Inflammatory macrophage (primary cell): Measurements from ENCODE around the gene CHCHD3.

ENCODE experiments used
- DNase-seq, 2 donors: peaks; one replicate each; pipeline ENCODE4 v3.0.0-alpha.2; 2020 to 2022

CHCHD3 gene

DNA sequence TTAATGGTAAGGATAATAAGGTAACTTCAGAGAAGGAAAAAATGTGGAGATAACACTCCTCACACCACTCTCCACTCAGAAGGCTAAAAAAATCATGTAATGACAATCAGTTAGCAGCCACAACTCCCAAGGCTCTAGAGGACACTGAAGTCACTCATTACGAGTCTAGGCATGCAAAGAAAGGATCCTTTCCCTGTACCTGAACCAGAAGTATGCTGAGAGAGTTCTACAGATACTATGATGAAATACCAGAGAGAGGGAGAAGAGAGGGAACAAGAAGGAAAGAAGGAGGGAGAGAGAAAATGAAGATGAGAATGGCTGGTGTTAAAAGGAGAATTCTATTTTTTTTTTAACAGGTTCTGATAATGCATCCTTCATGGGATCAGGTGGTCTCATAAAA is 281.4 kb downstream of the CHCHD3 start:
- DNase-seq: no peak

DNA sequence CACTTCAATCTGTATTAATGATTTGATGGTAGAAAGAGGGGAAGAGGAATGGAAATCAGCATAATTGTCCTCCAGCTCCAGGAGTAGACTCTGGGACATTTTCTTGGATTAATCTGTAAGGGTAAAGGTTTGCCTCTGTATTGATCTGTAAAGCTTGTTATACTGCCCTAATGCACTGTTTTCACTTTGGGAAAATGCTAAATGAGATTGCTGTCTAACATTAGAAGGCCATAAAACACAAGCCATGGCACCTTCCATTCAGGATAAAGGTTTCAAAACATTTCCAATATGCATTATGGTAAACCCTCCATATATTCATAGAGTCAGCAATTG is 282.8 kb downstream of the CHCHD3 start:
- no peak for DNase-seq

DNA sequence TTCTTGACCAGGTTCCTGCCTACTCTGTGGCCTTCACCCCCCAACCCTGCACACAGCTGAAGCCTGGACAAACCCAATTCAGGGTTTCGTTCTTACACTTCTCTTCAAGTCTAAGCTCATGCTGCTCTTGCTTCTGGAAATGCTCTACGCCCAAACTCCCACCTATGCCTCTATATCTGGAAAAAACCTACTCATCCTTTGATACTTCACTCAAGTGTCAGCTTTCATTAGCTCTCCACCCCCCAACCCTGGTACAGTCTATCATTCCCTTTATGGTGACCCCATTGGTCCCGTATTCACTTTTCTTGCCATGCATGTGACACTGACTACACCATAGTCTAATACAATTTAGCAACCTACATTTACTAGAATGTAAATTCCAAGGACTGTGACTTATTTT is 284.7 kb downstream of the CHCHD3 start:
- no peak for DNase-seq

DNA sequence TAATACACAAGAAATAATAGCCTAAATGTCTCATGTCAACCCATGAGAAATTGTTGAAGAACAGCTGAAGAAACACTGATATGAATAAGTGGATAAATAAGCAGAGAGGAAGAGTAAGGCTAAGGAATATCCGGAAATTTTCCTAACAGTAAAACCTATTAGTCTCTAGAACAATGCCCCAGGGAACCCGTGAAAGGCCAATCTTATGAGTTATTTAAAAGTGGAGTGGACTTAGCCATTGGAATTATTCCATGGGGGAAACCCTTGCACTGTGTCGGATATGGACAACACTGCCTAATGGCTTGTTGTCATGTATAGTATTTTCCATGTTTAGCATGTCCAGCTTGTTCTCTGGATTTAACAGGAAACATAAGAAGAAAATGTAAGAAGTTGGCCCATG is 288.4 kb downstream of the CHCHD3 start:
- no peak for DNase-seq

DNA sequence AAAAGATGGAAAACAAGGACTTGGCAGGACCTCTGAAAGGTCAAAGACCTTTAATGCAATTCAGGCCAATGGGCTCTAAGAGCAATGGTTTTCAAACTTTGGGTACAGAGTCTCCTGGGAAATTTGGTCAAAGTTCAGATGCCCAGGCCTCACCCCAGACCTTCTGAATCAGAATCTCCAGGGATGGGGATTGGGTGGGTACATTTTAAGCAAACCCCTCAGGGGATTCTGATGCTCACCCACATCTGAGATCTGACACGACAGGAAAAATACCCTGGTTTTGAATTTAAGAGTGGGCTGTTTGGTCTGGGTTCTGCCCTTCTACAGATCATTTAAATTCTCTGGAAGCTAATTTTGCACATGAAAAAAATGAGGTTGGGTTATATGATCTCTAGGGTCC is 290.9 kb downstream of the CHCHD3 start:
- no peak for DNase-seq

DNA sequence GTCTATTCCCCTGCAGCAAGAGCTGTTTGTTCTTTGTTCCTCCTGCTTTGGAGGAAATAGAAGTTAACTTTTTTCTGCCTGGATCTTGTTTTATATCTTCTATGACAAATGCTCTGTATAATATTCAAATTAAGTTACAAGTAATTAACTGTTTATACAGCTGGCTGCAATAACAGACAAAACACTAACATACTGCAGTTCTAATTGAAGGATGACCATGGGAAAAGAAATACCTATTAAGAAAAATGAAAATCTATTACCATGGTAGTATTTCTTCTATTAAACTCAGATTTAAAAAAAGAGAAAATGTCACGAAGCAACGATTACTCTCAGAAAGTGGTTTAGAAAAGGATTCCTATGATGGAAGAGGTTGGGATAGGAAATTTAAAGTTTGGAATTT is 291.8 kb downstream of the CHCHD3 start:
- DNase-seq: no peak

DNA sequence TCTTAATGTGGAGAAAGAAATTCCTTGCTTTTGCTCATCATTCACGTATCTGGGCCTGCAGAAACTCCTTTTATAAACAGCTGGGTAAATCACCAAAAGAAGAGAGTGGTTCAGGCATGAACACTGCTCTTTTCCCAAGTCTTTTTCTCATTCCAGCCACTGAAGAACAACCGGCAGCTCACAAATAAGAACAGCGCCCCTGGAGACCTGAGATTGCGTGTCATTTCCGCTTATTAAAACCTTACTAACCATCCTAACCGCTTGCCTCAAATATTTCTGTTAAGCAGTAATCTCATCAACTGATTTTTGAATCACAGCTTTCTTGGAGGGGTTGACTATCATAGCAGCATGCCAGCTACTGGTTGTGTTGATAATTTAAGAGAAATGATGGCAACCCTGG is 292.6 kb downstream of the CHCHD3 start:
- no peak for DNase-seq

DNA sequence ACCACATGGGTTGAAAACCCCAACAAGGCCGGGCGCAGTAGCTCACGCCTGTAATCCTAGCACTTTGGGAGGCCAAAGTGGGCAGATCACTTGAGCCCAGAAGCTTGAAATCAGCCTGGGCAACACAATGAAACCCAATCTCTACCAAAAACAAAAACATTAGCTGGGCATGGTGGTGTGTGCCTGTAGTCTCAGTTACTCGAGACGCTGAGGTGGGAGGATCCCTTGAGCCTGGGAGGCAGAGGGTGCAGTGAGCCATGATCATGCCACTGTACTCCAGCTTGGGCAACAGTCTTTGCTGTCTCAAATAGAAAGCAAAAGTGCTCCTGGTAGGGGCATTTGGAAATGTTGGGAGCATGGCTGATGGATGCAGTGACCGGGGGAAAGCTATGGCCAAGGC is 296.0 kb downstream of the CHCHD3 start:
- DNase-seq: no peak

DNA sequence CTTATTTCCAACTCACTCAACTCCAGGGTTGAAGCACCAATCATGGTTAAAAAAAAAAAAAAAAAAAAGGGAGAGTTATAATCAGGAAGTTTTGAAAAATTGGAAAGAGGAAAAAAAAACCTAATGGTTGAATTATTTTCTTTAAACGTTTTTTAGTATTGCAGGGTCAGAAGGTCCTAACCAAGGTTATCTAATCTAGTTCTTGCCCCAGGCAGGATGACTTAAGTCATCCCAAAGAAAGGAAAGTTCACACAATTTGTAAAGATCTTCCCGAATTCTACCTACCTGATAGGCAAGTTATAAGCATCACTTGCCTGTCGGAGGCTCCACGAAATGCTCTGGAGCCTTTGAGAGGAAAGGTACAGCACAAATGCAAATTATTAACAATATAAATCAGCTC is 297.5 kb downstream of the CHCHD3 start:
- no peak for DNase-seq

DNA sequence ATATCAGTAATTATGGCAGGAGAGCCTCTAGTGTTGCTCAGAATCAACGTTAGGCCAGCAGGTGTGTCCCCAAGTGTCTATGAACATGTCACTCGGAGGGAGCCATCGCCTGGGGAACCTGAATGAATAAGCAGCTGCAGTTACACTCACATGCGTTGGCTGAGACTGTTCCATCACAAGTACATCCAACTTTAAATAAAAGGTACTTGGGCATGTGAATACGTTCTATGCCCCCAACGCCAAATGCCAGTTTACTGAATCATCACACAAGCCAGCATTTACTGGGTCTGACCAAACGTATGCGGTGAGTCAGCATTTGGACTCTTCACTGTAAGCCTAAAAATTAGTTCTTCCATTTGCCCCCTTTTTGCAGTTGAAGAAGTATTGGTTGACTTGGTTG is 298.1 kb downstream of the CHCHD3 start:
- DNase-seq: no peak

DNA sequence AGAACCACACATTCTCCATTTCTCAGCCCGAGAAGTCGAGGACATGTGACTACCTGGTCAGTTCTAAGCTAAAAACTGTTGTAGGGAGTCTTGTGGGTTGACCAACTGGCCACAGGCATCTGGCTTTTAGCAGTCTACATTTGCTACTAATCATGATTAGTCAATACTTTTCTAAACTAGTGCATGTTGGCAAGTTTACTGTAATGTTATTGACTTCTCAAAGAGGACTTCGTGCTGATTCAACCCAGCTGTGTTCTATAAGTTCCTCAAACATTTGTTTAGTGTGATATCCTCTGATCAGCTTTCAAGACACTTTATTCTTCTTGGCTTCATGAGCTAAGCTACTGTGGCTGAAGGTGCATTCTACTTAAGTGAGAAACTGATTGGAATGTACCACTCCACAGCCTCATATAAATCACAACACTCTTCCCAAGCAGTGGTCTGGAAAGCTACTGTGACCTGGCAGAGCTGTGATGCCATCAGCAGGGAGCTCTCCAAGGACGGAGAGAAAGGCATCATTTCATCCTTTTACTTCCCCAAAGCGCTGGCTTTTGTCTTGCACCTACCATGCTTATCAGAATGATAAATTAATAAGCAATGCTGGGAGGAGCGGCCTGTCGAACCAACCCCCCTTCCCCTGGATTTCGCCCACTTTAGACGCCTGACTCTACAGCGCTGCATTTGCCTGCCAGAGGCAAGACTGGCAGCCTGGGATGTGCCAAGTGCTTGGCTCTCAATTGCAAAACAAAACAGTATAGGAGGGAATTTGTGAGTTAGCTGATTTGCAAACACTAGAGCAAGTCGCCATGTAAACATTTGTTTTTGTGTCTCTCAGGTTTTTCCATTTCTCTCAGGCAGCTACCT is 298.9 kb downstream of the CHCHD3 start:
- DNase-seq: no peak

DNA sequence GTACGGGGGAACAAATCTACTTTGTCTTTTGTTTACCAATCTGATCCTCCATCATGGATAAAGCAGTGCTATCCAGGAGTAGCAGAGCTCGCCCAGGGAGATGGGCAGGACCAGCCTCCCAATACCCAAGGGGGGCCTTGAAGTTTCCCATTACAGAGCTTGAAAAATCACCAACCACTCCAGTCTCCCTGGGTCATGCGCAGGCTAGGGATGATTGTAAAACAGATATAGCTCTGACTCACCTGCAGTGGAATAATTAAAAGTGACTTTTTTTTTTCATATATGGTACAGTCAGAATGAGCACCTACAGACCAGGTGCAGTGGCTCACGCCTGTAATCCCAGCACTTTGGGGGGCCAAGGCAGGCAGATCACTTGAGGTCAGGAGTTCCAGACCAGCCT is 301.1 kb downstream of the CHCHD3 start:
- DNase-seq: no peak

DNA sequence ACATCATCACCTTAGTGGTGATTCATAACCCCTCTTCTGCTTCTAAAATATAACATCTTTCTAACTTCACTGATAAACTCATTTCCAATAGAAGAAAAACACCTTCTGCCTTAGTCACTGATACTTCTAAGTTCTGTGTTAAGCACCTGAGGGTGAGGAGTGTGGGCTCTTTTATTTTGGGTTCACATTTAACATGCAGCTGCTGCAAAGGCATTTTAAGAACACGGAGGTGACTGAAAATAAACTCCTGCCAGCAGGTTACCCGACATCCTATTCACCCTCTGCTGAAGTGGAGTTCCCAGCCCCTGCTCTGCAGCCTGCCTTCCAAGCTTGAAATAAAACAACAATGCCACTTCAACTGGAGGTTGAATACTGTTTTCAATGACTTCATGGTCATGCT is 302.7 kb downstream of the CHCHD3 start:
- DNase-seq: no peak

DNA sequence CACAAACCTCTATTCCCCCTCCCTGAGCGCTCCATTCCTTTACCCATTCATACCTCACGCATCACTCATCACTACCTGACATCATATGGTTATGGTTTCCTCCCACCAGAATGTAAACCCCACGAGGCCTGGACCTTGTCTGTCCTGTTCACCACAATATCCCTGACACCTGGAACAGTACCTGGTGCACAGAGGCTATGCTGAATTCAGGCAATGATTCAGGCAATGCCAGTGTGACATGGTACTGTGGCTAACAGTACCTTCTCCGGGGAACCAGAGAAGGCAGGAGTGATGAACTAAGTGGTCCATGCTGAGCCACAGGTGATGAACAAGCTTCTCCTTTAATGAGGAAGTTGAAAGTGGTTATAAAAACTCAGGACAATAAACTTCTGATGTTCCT is 303.1 kb downstream of the CHCHD3 start:
- DNase-seq: no peak

DNA sequence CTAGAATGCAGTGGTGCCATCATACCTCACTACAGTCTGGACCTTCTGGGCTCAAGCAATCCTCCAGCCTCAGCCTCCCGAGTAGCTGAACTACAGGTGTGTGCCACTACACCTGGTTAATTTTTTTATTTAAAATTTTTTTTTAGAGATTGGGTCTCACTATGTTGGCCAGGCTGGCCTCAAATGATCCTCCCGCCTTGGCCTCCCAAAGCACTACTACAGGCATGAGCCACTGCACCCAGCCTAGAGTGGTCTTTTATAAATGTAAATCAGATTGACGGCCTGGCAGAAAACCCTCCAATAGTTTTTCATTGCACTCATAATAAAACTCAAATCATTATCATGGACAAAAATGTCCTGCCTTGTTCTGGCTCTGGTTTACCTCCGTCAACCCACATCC is 303.9 kb downstream of the CHCHD3 start:
- DNase-seq: no peak

DNA sequence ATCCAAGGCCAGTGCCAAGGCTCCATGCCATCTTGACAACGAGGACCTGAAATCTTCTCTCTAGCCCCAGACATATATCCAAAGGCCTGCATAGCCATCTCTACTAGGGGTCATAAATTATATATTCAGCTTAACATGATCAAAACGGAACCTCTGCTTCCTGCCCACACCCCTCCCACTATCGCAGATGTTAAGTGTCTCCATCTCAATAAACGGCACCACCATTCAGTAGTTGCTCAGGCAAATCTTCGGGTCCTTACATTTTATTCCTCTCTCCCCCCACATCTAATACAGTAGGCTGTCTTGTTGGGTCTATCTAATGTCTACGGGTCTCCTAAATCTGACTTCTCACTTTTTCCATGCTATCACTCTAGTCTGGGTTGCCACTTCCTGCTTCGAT is 304.5 kb downstream of the CHCHD3 start:
- DNase-seq: no peak

DNA sequence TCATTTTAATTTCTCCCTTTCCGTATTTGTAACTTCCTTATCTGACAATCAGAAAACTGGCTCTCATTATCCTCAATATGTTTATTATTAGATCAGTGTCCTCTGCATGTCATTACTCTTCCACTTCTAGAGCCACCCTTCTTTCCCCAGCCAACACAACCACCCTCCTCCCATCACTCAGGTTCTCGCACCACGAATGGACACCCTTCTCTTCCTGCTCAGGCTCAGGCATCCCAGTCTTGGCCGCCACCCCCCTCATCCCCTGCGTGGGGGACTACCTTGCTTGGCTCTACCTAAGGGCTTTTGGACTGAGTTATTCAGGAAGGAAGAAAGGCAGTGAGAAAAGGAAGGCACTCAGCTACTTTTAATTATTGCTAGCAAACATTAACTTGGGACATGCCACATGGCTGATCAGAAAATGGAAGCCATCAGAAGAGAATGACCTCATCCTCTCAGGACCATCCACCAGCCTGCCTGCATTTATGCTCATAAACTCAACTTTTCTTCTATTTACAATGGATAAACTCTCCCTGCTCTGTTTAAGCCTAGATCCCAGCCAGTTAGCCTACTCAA is 305.8 kb downstream of the CHCHD3 start:
- no peak for DNase-seq

DNA sequence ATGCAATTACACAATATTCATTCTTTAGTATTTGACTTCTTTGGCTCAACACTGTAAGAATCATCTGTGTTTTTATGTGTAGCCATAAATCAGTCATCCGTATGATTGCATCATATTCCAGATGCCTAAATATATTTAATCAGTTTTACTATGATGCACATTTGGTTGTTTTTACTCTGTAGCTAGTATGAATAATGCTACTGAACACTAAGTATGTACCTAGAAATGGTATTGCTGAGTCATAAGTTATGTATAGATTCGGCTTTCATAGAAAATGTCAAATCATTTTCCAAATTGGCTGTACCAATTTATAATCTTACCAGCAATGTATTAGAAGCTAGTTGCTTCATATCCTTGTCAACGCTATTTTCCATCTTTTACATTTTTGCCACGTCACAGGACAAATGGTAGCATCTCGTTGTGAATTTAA is 308.3 kb downstream of the CHCHD3 start:
- DNase-seq: no peak

DNA sequence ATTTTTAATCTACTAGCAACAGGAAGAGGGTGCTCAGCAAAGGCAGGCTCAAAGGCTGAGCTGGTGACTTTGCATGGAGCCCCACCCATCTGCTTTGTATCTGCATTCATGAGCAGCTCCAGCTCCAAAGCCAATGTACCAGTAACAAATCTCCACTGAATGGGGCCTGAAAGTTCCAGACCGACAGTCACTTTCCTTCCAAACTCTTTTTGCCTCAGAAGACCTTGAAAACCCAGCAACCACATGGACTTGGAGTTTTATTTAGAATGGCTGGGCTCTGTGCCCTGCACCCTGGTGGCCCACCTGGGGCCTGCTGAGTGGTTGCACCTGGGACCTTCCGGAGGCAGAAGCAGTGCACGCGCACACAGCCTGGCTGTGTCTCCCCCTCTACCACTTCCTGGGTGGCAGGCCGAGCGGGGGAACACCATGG is 310.6 kb downstream of the CHCHD3 start:
- no peak for DNase-seq

DNA sequence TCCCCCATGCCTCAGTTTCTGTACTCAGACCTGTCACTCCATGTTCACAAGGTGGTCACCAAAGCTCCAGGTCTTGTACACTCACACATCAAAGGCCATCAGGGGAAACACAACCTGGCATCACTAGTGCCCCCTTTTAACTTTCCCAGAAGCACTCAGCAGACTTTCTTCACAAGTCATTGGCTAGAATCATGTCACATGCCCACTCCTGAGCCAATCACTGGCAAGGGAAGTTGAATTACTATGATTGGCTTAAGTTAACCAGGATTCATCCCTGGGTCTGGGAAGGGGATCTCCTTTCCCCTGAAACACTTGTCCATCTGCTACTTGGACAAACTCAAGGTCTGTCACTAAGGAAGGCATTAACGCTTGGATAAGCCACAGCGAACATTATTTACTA is 311.8 kb downstream of the CHCHD3 start:
- DNase-seq: no peak

DNA sequence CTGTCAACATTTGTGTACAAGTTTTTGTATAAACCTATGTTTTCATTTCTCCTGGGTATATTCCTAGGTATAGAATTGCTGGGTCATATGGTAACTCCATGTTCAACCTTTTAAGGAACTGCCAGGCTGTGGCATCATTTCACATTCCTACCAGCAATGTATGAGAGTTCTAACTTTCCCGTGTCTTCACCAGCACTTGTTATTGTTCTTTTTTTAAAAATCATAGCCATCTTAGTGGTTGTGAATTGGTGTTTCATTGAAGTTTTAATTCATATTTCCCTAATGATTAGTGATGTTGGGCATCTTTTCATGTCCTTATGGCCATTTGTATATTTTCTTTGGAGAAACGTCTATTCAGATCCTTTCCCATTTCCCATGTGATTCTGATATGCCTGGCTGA is 312.6 kb downstream of the CHCHD3 start:
- no peak for DNase-seq

DNA sequence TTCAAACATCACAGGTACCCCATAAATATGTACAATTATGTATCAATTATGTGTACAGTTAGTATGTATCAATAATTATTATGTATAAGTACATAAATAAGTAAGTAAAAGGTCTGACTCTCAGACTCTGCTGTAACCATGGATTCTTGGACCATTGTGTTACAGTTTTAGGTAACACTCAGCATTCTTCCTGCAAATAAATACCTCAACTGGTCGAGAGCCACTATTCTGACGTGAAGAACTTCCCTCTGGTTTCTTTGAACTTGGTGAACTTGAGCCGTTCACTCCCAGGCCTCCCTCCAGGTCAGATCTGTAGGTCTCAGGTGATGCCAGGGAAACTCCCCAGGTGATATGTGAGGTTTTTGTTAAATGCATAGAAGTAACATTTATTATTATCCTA is 313.8 kb downstream of the CHCHD3 start:
- DNase-seq: no peak

DNA sequence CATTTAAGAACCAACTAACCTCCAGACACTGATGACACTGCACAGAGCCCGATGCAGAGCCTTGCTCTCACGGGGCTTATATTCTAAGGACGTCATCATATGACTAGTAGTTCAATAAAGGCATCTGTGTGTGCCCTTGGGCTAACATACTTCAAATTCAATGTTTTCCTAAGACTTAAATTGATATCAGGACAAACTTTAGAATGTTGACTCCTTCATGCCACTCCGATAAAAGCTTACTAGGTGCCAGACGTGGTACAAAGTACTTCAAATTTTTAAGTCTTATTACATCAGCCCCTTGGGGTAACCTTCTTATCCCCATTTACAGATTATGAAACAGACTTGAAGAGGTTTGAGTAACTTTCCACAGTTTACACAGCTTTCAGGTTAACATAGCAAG is 314.5 kb downstream of the CHCHD3 start:
- DNase-seq: no peak

DNA sequence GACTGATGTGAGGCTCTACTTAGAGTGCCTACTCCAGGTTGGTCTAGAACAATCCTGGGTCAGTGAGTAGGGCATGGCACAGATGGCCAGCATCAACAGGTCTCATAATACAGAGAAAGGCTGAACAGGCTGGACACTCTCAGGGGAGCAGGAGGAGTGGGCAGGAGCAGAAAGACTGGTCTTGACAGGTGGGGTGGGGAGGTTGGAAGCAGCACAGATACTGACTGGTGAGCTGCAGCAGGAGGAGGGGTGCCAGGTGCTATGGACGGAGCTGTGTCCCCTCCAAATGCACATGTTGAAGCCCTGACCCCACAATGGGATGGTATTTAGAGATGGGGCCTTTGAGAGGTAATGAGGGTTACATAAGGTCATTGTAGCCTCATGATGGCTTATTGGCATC is 315.2 kb downstream of the CHCHD3 start:
- DNase-seq: no peak

DNA sequence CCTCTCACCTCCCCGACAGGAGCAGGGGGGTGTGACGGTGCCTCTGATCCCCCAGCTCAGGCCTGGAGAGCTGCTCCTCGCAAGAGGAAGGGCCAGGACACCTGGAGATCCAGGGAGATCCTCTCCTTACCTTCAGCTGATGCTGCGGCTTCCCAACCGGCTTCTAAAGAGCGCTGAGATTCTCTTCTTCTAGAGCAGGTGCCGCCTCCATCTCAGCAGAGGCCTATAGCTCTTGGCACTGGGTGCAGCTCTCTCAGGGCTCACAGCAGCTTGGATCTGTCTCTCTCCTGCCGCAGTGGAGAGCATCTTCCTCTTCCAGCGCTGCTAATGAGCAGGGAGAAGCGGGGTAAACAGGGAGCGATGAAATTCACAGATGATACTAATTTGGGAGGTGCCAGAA is 316.0 kb downstream of the CHCHD3 start:
- no peak for DNase-seq
